GM20431 (cell line): ENCODE results near the gene ANKMY2.
"Not testable (repeated sequence)": the region's sequence is repeated elsewhere in the genome, so short reads cannot be mapped to it uniquely, and the experiment has no call there.

Experiments
- in situ Hi-C: fragments of 300-500 bp; cut with MseI, MboI; formaldehyde crosslinking; loops from one replicate; pipeline ENCODE4 v1.15.0; 2020; ENCODE audit warnings: low sequenced_read_pairs; ENCODE audit not compliant: unreplicated experiment

Gene ANKMY2

GRCh38 chr7:16645593-16646471 lies at the start of gene ANKMY2, which contains the start of gene BZW2:
Gene ANKMY2 (minus strand): TSS chr7:16645754. CDS start chr7:16645573, 181 bp downstream.
Gene BZW2 (plus strand): TSS chr7:16646181. CDS start chr7:16665444, 19,263 bp downstream.
- in situ Hi-C loops: no loop called here

- in situ Hi-C loops: no loop called here
Measured at GRCh38 chr7:16694806-16695205, 49.3 kb upstream of the ANKMY2 start.

- in situ Hi-C loops: no loop called here
Measured at GRCh38 chr7:16693601-16694318, 48.2 kb upstream of the ANKMY2 start.

DNA sequence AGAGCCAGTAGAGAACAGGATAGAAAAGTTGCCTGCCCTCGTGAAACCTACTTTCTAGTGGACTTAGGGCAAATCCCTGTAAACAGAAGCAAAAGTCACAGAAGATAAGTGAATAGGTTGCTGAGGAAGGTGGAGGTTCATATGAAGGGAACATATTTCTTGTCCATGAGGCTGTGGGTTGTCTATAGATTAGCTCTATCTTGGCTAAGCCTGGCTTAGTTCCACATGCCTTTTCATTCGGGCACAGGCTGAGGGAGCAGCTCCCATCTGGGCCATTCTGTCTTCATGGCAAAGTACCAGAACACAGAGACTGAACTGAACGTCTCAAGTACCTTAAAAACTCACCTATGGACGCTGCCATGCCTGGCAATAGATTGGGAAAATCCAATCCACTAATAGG lies 45.7 kb upstream of the ANKMY2 start:
- in situ Hi-C loops: no loop called here

DNA sequence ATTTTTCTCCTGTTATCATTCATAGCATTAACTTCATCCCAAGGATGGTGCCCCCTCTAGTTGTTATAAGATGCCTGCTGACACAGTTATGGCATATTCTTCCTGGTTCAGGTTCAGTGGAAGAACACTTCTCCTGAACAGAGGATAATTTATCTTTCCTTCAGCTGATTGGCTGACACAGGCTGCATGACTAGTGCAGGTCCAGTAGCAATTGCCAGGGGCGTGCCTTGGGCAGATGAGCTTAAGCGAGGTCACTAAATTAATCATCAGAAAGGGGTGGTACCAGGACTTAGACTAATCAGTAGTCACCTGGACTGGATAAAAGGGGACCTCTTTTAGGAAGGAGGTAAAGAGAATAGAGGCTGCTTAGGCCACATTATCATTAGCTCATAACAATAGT lies 42.7 kb upstream of the ANKMY2 start:
- in situ Hi-C loops: no loop called here

DNA sequence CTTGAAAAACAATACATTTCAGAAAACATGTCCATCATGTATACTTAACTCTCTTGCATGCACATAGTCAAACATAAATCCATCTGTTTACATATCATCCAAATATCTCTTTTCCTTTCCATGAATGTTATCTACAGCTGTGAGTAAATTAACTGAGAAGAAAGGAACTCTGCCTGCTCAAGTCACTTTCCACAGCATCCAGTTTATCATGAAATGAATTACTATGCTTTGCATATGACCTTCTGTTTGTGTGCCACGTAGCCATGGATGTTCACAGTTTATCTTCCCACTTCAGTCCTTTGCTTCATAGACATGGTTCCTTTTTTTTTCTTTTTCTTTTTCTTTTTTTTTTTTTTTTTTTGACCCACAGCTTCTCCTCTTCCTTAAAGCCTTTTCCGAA lies 40.0 kb upstream of the ANKMY2 start:
- in situ Hi-C loops: no loop called here

DNA sequence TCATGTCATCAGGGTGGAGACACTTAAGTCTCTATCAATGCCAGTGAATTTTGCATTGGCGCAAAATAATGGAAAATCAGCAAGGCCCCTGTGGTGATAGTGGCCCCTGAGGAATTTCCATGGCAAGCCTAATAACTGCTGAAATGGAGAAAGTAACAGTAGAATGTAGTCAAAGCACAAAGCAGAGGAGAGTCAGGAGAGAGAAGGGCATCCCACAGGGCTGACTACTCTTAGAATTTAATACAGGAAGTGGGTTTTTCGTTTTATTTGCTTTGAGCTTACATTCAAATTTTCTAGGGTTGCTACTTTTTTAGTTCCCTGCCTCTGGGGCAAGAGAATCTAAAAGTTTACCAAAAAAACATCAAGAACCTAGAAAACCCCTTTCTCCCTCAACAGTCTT lies 39.4 kb upstream of the ANKMY2 start:
- in situ Hi-C loops: no loop called here

DNA sequence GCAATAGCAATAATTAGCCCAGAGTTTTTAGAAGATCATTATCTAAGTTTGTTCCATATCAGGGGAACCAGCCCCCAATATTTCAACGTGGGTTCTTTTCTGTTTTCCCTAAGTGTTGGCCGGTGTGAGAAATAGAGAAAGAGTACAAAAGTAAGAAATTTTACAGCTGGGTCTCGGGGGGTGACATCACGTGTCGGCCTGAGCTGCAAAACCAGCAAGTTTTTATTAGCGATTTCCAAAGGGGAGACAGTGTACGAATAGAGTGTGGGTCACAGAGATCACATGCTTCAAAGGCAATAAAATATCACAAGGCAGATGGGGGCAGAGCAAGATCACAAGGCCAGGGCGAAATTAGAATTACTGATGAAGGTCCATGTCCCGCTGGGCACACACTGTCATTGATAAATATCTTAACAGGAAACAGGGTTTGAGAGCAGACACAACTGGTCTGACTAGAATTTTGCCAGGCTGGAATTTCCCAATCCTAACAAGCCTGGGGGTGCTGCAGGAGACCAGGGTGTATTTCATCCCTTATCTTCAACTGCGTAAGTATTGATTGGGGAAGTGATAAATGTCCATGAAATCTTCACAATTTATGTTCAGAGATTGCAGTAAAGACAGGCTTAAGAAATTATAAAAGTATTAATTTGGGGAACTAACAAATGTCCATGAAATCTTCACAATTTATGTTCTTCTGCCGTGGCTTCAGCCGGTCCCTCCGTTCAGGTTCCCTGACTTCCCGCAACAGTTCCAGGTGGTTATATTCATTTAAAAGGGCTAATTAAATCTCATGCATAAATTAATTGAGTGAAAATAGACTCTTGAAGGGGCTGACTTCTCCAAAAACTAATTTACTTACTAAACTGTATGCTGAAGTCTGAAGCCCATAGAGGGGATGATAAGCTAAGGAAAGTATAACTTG lies 33.4 kb upstream of the ANKMY2 start:
- in situ Hi-C loops: not testable (repeated sequence)

GRCh38 chr7:16677978-16678494 lies 32.5 kb upstream of the ANKMY2 start:
- in situ Hi-C loops: no loop called here

DNA sequence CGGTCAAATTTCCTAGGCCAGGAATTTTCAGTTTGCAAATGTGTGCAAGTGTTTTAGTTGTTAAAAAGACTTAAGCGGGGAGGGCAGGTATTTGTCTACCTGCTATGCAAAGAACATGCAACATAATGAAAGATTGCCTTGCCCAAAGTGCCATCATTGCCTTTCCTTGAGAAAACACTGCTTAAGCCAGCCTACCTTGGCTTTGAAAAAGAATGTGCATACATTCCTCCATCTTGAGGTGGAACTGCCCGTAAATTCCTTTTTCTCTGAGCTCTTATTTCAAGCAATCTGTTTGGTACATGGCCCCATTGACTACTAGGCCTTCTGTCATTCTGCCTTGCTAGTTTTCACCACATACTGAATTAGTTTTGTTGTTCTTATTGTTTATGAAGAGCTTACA lies 29.7 kb upstream of the ANKMY2 start:
- in situ Hi-C loops: no loop called here

- in situ Hi-C loops: no loop called here
Measured at GRCh38 chr7:16671811-16672210, 26.3 kb upstream of the ANKMY2 start.

- in situ Hi-C loops: no loop called here
Measured at GRCh38 chr7:16670731-16671344, 25.3 kb upstream of the ANKMY2 start.

- in situ Hi-C loops: no loop called here
Measured at GRCh38 chr7:16670021-16670420, 24.5 kb upstream of the ANKMY2 start.

- in situ Hi-C loops: no loop called here
Measured at GRCh38 chr7:16669581-16669980, 24.0 kb upstream of the ANKMY2 start.

- in situ Hi-C loops: no loop called here
Measured at GRCh38 chr7:16668978-16669377, 23.4 kb upstream of the ANKMY2 start.

GRCh38 chr7:16668049-16668858 lies 22.7 kb upstream of the ANKMY2 start:
- in situ Hi-C loops: no loop called here

DNA sequence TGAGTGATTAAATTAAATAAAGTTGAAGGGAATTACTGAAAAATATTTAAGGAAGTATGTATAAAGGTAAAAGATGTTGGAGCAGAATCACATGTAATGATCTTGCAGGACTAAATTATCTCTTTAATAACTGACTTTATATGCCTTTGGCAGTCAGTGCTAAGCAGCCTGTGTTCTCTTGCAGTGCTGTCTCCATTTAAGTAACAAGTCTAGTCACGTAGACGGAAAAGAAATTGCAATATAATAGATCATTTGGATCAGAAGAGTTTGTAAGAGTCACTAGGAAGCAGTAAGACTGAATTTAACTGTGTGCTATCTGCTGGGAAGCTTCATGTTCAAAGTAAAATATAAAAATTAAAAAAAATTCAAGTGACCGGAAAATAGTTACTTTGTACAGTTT lies 21.8 kb upstream of the ANKMY2 start:
- in situ Hi-C loops: no loop called here

DNA sequence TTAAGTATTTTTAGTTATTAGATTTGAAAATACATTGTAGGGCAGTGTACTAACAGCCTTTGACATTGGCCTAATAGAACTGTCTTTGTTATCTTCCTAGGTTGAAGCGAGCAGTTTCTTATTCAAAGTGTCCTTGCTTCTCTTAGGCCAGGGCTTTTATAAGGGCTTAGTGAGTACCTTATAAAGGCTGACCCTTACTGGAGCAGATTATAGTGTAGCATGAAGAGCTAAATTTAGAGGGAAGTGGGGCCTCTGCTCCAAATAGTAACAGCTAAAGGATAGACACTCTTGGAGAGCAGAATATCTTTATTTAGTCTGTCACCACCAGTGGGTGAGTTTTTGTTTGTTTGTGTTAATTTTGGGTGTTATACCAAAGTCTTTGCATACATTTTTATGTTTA lies 16.4 kb upstream of the ANKMY2 start:
- in situ Hi-C loops: no loop called here
